GM19328 (cell line): ENCODE measurements around the gene PEMT.

Experiments used
- ATAC-seq: cut with Tn5 transposase; IDR thresholded peaks from one replicate; pipeline ENCODE4 v1.9.1; 2021; ENCODE audit warnings: mild to moderate bottlenecking, moderate library complexity; ENCODE audit not compliant: unreplicated experiment

PEMT gene

DNA sequence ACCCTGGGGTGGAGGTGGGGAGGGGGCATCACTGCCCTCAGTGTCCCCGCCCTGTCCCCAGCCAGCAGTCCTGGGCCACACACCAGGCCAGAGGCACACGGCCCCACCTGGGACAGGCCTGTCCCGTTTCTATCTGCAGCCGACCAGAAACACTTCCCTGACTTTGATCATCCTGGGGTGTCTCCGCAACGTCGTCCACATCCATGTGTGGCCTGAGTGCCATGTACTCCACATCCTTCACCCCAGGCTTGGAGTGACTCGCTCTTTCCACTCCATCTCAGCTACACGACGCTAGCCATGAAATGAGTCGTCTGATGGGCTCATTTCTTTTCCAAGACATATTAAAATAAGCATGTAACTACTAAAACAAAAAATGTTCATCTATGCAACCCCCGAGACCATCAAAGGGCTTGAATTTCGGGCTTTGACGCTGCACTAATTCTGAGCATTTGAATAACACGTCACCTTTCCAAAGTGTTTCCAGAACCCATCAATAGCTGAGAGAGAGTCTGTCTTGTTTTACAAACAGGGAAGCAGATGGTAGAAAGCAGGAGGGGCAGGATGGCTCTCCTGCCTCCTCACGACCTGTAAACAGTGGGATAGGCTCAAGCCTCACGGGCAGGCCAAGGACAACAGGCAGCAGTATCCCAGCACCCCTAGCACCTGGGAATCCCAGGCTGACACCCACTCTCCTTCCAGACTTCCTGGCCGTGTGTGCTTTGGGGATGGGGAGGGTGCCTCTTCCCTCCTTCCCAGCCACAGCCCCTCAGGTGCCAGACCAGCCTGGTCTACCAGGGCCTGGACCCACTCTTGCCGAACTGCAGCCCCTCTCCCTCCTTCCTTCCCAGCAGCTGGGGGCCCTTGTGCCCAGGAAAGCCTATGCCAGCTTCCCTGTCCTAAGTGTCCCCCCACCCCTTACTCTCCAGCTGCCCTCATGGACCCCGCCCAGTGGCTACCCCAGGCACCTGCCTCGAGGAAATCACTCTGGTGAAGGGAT is 75.3 kb downstream of the PEMT start:
- no peak for ATAC-seq

DNA sequence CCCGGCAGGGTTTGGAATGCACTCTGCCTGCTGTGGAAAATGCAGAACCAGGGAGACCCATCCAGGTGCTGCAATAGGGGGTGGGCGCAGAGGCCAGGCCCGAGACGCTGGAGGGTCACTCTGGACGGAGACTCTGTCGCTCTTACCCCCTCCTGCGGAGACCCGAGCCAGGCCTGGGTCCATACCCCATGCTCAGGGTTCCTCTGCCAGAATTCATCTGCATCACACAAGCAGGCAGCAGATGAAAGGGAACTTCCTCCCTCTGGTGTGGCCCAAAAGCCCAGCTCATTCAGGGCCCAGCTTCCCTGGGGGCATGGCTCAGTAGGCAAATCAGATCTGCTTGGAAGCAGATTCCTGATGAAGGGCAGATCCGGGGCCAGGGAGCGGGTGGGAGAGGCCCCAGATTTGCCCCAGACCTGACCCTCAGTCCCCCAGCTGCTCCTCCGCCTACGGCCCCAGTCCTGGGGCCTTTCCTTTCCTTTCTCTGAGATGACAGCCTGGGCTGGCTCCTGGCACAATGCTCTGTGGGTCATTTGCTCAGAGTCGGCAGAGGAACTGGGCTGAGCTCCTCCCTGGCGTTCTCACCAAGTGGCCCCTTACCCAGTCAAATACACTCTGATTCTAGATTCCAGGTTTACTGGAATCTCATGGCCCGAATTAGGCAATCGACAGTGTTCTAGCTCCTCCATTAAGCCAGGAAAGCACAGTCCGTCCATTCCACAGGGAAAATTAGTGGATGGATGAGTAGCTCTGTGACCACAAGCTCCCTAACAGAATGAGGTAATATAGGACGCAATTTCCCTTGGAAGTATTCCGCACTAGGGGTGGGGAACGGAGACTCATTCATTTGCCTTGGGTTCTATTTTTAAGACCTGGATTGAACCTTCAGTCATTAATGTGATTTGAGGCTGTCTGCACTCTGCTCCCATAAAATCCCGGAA is 76.2 kb downstream of the PEMT start:
- no peak for ATAC-seq

DNA sequence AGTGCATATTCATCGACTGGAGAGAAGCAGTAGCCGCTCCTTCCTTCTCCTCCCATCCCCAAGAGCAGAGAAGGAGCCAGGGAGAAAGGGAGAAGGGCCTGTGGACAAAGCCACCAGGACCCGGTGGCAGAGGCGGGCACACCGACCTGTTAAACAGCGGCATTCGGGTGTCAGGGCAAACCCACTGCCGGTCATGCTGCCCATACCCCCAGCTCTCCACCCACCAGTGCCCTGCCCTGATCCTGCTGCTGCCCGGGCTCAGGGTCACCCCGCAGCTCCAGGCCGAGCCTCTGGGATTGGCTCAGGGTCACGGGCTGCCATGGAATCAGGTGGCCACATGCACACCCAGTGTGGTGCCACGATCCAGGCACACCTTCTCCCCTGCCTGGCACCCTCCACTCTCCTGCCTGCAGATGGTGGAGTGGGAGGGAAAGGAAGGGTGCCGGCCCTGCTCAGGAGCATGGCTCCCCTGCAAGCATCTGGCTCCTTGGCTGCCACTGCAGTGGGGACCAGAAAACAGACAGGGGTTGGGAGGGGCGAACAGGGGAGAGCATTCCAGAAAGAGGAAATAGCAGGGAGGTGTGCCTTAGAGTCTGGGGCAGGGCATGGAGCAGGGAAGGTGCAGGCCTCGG is 77.0 kb downstream of the PEMT start:
- no peak for ATAC-seq

DNA sequence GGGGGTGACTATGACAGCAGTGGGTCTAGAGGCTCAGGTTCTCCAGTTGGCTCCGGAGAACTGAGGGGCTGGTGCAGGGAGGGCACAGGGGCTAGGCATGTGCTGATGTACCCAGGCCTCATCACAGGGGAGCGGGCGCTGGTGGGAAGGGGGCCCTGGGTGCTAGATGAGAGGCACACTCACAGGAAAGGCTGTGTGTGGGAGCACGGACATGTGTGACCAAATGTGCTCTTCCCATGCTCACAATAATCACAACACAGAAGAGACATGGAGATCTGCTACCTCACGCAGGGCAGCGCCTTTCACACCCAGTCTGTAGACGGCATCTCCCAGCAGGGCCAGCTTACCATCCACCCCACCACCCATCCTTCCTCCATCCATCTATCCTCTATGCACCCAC is 77.9 kb downstream of the PEMT start:
- no peak for ATAC-seq

DNA sequence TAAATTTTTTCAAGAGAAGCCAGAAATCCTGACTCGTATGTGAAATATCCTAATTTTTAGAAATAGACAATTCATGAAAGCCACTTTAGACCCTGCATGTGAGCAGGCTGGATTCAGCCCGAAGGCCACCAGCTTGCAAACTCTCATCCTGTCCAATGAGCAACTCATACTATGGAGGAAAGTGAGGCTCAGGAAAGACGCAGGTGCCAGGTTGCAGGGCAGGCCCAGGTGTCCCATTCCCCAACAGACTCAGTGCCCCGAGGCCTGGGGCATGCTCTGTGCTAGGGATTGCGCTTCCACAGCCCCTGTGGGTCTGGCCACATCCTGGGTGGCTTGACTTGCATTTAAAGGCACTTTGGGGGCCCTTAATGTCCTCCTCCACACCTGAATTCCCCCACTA is 78.6 kb downstream of the PEMT start:
- no peak for ATAC-seq

DNA sequence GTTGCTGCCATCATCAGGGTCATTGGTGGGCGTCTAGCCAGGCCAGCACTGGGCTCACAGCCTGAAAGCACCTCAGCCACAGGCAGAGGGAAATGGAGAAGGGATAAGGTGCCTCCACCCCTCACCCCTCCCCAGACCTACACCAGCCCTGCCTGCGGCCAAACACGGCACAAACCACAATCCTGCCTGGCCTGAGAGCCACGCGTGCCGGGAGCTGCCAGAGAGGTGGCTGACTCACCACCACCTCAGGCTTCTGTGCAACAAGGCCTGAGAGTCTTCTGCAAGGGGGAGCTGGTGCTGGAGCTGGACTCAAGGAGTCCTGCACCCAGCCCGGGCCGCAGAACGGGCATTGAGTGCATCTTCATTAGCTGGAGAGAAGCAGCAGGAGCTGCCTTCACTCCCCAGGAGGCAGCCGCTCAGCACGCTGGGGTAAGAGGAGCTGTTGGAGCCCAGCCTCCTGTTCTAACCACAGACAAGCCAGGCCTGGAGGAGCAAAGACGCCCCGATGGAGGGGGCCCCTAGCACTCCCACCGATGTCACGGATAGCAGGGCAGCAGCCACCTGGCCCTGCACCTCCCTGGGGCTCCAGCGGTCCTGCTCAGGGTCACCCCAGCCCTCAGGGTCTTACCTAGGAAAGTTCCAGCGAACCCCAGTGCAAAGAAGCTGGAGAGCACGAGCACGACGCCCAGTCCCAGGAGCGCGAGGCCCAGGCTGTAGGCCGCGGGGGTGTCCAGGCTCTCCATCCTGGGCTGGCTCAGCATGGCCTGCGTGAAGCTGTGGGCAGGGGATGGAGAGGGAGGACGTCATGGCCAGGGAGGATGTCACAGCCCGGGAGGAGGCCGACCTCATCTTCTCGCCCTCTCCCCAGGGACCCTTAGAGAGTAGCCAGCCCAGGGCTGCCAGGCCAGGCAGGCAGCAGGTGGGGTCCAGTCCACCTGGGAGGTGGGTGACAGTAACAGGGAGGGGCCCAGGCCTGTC is 79.3 kb downstream of the PEMT start:
- no peak for ATAC-seq

DNA sequence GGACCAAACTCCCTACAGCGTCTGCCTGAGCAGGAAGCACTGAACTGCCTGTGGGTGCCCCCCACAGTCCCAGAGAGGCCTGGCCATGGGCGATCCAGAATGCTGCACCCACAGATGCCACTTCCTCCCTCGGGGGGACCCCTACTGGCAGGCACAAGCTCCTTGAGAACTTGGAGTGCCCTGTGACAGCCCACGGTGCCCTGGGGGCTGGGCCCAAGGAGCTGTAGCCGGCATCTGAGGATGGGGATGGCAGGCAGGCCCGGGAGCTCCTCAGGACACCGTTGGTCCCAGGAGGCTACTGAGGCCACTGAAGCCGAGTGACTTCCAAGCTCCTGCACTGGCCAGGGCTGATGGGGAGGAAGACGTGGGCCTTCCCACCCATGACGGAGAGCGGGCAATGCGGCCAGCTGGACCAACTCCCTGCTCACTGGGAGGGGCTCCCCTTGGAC is 80.2 kb downstream of the PEMT start:
- ATAC-seq = no peak

DNA sequence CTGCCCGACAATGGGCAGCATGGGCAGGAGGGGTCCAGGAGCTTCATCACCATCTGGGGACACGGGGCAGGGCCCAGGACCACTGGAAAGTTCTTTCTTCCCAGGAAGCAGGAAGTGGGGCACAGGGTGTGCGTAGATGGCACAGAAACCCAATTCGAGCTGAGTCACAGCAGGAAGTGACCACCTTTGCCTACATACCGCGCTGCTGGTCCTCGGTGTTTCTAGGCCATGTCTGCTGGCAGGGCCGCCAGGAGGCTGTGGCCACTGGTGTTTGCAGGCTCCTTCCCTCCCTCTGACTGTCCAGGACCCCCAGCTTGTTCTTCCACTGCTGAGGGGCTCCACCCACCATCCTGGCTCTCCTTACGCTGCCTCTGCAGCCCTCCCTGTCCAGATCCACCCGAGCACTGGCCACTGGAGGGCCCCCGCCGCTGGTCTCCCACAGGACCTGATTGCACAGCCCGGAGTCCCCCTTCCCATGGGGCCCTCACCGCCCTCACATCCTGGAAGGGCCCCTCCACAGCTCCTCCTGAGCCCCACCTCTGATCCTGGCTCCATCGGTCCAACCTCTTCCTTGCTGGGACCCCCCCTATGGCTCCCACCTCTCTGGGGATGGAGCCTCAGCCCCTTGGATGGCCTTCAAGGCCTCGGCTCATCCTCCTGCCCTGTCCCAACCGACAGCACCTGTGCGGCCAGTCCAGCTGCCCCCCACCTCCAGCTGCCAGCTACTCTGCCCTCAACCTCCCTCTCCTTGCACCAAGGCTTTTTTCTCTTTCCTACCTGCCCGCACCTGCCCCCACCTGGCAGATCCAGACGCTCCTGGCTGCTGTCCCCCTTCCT is 80.8 kb downstream of the PEMT start:
- ATAC-seq = no peak

DNA sequence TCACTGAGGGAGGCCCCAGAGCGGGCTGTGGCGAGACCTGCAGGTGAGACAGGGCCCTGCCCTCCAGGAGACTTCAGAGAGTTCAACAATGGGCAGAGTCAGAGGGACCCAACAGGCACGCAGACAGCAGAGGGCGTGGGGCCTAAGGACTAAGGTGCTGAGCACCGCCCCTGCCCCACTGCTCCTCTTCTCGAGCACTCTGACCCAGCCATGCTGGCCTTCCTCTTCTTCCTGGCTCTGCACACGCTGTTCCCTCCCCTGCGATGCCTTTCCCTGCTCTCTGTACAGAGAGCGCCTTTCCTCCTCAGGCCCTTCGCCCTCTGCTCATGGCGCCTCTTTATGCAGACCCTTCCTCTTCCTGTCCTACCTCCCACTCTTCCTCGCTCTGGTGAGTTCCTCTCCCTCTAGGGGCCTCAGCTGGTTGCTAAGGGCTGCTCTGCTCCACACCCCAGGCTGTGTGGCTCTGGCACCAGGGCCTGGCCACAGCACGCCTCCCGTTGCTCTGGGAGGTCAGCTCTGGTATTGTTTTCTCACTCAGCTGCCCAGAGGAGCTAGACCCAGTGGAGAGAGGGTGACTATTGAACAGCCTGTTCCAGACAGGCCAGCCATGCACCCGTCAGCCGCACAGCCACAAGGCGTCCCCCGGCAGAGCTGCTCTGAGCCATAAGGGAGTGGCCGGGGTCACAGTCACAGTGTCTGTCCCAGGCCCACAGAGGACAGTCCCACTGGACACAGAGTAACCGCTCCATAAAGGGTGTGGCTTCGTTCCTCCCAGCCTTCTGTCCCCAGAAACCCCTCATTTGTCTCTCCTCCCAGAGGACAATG is 81.7 kb downstream of the PEMT start:
- ATAC-seq = no peak

DNA sequence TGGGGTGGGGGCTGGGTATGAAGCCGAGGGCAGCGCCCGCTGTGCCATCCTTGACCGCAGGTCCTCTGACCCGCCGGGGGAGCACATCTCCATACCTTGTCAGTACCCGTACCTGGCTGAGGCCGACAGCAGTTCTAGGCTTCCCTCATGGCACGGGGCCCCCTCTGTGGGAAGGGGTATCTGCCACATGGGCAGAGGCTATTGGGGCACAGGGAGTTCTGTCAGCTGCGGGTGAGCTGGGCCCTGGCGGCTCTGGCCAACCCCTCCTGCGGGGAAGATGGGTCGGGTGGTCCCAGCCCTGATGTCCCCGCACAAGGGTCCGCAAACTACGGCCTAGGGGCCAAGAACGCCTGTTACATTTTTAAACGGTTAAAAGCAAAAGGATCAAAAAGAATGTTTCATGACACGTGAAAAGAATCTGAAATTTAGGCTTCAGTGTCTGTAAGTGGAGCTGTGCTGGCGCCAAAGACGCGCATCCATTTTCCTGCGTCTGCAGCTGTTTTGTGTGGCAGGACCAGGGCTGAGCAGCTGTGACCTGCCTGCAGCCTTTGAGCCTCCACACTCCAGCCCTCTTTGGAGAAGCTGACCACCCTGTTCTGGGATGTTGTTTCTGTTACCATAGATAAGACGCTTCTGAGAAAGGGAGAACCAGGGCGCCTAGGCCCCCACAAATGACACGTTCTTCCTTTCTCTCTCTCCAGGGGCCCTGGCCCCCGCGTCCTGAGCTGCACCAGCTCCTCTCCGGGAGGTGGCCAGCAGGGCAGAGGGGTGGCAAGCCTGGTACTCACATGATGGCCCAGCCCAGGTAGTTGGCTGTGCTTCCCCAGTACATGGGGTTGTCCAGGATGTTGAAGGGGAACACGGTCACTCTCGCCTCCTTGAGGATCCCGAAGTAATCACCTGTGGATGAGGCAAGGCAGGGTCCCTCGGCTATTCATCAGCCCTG is 82.6 kb downstream of the PEMT start:
- ATAC-seq = no peak

DNA sequence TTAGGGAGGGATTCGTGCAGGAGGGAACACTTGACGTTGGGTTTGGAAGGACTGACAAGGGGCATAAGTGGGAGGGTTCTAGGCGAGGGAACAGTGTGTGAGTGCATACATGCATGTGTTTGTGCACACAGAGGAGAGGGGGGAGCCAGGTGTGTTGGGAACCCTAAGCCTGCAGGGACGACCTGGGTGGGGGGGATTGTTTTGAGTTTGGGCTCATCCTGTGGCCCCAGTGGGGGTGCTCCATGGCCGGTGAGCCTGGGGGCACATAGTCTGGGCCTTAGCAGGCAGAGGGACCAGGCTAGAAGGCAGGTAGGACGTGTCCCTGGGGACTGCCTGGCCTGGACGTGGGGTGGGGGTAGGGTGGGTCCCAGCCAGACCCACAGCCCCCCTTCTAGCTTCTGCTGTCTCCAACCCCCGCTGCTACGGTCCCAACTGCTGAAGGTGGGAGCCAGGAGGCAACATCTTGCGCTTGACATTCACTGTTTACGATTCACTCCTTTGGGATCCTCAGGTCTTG is 83.4 kb downstream of the PEMT start:
- no peak for ATAC-seq

DNA sequence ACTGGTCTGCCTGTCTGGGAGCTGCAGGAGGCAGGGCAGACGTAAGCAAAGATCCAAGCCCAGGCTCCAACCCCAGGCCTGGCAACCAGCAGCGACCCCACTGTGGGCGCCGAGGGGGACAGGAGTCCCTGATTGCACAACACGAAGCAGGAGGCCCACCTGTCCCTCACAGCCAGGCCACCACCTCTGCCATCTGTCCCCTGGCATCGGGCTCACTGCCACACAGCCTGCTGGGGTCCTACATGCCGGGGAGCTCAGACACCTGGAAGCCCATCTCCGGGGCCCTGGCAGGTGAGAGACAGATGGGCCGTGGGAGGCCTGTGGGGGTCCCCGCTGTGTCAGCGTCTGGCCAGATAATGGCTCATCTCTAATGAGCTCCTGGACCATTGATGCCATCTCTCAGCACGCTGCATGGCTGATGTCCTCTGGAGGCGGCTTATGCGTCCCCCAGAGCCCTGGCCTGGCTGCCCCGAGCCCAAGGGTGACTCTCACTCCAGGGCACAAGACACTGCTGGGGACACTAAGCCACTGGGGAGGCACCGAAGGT is 84.0 kb downstream of the PEMT start:
- ATAC-seq = no peak

DNA sequence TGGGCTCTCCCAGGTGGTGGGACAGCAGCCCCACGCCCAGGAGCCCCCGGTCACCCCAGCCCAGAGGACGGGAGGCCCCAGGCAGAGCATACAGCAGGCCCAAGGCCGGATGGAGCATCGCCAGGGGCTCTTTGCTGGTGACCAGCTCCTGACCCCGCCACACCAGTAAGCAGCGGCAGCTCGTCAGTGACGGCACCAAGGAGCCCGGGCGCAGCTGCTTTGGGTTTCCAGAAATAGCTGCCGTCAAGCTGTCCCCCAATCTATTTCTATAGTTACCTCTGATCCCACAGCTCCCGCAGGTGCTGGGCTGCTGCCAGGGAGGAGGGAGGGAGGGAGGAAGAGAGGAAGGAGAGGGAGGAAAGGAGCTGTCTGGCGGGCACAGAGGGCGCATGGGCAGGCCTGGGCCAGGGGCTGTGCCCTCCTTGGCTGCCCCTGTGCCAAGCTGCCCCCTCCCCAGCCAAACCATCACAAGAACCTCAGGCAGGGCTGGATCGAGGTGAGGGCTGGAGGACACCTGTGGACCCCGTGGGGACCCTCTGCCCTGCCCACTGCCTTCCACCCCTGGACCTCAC is 84.5 kb downstream of the PEMT start:
- ATAC-seq = no peak

DNA sequence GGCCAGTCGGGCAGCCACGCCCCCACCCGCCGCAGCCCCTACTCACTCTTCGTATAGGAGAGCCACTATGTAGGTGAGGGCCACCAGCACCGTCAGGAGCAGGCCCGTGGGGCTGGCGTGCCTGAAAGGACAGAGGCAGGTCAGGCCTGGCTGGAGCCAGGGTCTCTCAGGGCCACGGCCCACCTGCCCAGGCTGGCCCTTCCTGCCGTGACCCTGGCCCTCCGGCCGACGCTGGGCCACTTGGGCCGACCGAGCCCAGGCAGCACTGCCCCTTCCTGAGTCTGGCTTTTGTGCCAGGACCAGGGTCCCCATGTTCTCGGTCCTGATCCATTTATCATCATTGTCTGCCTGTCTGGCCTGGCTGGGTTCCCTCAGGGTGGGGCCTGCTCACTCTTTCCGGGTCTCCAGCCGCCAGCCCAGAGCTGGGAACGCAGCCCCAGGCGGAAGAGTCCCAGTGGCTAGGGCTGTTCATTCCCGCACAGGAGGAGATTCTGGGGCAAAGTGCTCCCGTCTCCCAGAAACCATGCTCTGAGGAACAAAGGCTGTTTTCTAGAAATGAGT is 85.2 kb downstream of the PEMT start:
- ATAC-seq = no peak

DNA sequence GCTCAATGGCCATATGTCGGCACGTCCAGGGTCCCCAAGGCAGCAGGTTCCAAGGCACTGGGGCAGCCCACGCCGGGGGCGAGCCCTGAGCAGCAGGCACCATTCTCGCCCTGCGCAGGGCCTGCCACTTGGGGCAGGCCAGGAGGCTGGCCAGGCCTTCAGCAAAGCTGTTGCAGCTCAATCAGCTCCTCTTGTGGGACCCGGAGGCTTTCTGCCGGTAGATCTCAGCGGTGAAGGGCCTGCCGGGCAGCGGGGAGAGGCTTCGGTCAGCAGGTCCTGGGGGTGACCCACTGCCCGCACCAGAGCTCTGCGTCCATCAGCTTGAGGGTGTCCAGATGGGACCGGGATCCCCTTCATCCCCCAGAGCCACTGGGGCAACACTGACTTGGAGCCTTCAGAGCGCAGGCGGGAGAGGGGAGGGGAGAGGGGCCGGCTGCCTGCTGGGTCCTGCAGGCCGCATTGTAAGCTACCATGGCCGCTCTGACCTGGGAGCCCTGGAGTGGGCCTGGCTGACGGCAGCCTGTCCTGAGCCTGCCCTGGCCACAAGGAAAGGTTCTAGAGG is 85.8 kb downstream of the PEMT start:
- ATAC-seq = no peak

DNA sequence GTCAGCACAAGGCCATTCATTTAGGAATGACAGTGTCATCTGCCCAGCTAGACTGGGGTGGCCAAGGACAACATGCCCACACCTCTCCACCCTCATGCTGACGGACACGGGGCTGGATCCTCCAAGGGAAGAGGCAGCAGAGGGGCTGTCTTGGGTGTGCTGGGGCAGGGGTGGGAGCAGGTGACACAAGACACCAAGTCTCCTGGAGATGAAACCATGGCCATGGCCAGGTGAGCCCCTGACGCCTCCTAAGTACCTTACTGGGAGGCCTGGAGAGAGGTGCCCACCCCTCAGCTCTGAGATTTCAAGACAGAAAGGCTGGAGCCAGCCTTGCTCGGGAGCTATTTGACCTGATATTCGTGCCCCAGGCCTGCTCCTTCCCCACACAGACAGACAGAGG is 86.4 kb downstream of the PEMT start:
- no peak for ATAC-seq
